Suppressor macrophage (primary cell): ENCODE data around the gene HK2.

Source experiments
- DNase-seq, 4 experiments: peaks; one replicate each; pipeline ENCODE4 v3.0.0-alpha.2; 2020 to 2022

The HK2 gene

DNA sequence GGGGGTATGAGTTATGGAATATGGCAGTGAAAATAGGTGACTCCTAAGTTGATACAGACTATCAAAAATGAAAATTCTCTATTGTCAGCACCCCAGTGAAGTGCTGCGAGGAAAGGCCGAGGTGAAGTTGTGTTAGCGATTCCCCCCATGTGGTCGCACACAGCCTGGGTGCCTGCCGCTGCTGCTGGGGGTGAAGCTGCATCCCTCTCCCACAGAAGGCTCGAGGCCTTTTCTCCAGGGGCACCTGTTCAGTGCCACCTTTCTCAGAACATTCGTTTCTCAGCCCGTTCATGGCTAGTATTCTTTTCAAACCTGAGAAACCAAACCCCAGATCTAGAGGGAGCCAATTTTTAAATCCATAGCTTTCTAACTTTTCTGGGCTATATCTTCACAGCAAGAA, 23.8 kb downstream of the HK2 start:
- DNase-seq: no peak

DNA sequence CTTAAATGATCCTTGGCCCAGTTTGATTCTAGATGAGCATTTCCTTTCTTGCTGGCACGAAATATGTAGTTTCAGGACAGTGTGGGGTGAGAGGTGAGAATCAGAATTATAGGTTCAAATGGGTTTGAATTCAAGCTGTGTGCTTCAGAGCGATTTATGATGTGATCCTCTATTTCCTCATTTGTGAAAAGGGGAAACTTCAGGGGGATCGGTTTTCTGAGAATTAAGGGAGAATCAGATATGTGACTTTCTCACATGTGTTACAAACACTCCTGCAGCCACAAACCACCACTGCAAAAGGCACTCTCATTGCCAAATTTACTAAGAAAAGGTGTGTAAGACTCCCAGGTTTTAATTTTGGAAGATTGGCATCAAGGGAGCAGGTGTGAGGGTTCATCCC, 24.4 kb downstream of the HK2 start:
- peak in 1 of 4 experiments; percentile 34 for DNase-seq

GRCh38 chr2:74860079-74860478, 26.2 kb downstream of the HK2 start:
- no peak for DNase-seq

GRCh38 chr2:74860521-74860920, 26.6 kb downstream of the HK2 start:
- DNase-seq: peak in 1 of 4 experiments; percentile 28

GRCh38 chr2:74861531-74861930, 27.6 kb downstream of the HK2 start:
- no peak for DNase-seq

- DNase-seq: no peak
These were observed 28.4 kb downstream of the HK2 start for GRCh38 chr2:74862020-74862964.

DNA sequence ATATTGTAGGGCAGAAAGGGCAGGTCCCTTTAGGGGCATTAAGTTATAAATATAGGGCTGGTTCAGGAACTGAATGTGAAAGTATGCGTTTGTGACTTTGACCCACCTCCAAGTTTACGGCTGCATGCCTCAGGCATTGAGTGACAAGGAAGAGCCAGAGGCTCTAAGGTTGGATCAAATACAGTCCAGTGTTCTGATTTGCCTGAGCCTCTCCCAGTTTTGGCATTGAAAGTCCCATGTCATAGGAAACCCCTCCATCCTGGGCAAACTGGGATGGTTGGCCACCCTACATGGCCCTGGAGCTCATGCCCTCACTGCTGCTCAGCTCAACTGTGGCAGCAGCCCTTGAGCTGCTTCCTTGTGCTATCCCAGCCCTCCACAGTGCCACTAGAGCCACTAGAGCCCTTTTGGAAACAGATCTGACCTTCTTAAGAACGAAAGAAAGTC, 29.9 kb downstream of the HK2 start:
- no peak for DNase-seq

GRCh38 chr2:74864728-74865722, 31.1 kb downstream of the HK2 start:
- DNase-seq: peak; percentile 40 to 60 (median 58)

DNA sequence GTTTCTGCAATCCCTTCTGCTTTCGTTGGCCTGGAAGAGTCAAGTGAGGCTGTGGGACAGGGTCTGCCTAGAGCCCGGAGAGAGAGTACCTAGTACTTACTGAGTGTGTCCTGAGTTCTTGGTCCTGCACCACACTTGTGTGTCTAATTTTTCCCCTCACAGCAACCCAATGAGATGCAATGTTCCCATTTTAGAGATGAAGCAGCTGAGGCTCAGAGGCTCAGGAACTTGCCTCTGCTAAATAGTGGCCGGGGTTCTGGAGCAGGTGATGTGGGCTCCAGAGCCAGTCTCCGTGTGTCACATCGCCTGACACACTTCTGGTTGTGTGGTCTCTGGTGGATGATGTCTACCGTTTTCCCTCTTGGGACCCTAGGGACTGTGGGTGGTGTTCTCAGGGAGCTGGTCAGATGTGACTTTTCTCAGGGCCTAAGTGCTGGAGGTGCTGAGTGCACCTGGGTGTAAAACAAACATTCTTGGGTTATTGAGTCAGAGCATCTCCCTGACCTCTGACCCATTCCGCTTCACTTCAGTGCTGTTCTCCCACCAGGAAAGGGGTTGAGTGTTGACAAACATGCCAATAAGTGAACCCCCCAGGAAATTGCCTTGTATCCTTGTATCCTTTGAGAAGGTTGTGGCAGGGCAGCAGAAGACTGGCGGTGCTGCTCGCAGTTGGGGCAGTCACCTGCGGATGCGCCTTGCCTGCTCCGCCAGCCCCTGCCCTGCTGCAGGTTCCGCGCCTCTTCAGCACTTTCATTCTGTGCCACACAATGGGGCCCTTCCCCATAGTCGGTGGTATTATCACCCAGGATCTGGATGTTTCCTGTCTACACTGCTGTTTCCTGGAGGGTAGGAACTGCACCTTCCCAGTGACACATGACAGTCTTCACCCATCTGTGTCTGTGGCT, 32.1 kb downstream of the HK2 start:
- no peak for DNase-seq

- no peak for DNase-seq
These were observed 34.1 kb downstream of the HK2 start for GRCh38 chr2:74867841-74868658.

- DNase-seq: no peak
These were observed 35.6 kb downstream of the HK2 start for GRCh38 chr2:74869517-74869916.

- no peak for DNase-seq
These were observed 37.0 kb downstream of the HK2 start for GRCh38 chr2:74870951-74871350.

DNA sequence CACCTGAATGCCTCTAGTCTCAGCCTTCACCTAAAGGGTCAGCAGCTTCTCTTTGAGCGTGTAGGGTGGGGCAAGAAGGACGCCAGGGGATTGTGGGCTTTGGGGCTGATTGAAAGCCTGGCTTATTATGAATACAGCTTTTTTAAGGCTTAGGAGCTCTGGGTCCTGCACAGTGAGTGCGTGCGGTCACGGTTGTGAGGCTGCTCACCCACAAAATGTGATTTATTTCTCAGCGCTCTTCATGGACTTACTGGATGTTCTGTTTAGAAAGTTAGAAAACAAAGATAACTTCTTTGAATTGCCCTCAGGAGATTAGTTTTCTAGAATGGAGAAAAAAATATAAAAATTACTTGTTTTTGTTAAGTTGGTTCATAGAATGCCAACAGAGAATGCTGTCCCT, 37.5 kb downstream of the HK2 start:
- no peak for DNase-seq

DNA sequence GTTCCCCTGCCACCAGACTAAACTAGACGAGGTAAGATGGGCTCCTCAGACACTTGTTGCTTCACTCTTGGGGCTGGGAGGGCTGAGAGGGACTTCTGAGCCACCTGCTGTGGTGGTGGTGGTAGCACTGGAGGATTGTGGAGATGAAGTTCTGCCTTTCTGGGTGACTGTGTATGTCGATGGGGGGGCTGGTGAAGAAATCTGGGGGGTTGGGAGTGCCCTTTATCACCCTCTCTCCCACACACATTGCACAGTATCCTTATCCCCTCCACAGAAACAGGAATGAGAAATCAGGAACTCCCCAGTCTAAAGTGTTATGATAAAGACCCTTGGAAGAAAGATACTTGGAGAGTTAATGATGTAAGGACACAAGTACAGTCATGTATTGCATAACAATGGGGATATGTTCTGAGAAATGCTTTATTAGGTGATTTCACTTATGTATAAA, 38.5 kb downstream of the HK2 start:
- peak; percentile 49 to 88 (median 73) for DNase-seq

GRCh38 chr2:74873012-74873665, 39.2 kb downstream of the HK2 start:
- DNase-seq: no peak

DNA sequence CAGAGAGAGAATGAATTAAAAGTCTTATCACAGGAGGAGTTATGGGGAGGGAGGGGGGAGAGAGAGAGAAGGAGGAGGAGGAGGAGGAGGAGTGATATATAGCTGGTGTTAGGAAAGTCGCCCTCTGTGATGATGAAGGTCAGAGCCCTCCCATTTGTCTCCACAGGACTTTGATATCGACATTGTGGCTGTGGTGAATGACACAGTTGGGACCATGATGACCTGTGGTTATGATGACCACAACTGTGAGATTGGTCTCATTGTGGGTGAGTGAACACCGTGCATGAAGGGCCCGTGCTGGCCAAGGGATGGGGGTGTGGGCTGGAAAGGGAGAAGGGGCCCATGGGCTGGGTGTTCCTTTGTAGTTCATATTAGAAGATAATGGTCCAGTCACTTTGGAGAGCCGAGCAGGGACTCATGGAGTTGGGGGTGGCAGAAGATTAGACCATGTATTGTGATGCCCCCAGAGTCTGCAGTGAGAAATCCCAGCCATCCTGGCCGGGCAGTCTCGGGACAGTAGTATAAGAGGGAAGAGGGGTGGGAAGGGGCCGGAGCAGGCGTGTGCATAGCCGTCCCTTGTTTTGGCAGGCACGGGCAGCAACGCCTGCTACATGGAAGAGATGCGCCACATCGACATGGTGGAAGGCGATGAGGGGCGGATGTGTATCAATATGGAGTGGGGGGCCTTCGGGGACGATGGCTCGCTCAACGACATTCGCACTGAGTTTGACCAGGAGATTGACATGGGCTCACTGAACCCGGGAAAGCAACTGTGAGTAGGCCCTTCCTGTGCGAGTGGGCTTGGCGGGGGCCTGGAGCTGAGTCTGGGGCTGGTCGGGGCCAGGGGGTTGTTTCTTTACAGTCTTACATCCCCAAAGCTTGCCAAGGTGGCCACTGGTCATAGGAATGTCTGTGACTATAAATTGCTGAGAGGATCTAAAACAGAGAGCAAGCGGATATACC, 40.0 kb downstream of the HK2 start:
- DNase-seq: no peak

- peak; percentile 64 to 90 (median 74) for DNase-seq
These were observed 42.4 kb downstream of the HK2 start for GRCh38 chr2:74876081-74876886.

DNA sequence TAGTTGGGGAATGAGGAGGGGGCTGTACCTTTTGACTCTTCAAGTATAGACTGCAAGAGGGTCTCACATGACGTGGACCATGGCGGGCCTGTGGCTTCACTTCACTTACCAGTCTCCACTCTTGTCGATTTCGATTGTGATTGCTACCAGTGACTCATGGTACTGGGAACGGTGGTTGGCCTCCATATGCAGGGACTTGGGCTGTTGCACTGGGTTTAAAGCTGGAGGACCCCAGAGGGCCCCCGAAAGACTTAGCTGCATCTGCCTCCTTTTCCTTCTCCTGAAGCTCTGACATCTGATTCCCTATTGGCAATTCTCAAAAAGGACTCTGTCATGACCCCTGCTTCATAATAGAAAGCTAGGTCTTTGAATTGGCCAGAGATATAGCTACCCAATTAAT, 43.4 kb downstream of the HK2 start:
- no peak for DNase-seq
